Measurements from ENCODE around the gene PARP3. TPM values are rescaled to one million over a fixed set of nuclear protein-coding genes. Genes with fewer than 3 reads are reported as not detected.

The PARP3 gene
- total and polyA plus RNA-seq, 9 of the 15 experiments (the other 6 are each of a cell fraction or from before 2014, with no cell fraction given) = 0.46 to 6.6 (median 4.5) TPM

DNA sequence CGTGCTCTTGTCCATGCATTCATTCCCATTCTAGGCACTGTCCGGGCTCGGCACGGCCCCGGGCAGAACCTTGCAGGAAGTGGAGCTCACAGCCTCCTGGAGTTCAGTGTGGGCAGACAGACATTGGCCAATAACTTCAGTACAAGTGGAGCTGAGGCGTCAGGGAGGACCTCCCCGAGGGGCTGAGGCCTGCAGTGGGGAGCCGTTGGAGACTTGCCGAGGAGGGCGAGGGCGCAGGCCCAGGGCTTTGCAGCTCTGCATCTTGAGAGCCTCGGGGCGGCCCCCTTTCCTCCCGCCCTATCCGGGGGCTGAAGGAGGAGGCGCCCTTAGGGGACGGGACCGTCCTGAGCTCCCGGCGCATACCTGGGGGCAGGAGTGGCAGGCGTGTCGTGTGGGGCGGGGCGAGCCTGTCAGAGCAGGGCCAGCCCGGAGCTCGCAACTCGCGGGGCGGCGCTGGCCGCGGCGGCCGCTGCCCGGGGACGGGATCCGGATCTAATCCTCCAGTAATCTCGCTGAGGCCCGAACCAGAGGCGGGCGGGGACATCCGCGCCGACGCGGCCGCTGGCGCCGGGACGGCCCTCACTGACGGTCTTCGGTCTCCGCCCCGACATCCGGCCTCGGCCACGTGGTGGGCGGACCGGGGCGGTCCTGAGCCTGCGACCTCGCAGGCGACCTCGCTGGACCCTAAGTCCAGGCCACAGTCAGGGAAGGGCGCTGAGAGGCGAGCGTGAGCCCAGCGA lies 40.8 kb downstream of the PARP3 start, which contains the start of gene ACY1 (continued):
- TF ChIP-seq, protein P1, sequence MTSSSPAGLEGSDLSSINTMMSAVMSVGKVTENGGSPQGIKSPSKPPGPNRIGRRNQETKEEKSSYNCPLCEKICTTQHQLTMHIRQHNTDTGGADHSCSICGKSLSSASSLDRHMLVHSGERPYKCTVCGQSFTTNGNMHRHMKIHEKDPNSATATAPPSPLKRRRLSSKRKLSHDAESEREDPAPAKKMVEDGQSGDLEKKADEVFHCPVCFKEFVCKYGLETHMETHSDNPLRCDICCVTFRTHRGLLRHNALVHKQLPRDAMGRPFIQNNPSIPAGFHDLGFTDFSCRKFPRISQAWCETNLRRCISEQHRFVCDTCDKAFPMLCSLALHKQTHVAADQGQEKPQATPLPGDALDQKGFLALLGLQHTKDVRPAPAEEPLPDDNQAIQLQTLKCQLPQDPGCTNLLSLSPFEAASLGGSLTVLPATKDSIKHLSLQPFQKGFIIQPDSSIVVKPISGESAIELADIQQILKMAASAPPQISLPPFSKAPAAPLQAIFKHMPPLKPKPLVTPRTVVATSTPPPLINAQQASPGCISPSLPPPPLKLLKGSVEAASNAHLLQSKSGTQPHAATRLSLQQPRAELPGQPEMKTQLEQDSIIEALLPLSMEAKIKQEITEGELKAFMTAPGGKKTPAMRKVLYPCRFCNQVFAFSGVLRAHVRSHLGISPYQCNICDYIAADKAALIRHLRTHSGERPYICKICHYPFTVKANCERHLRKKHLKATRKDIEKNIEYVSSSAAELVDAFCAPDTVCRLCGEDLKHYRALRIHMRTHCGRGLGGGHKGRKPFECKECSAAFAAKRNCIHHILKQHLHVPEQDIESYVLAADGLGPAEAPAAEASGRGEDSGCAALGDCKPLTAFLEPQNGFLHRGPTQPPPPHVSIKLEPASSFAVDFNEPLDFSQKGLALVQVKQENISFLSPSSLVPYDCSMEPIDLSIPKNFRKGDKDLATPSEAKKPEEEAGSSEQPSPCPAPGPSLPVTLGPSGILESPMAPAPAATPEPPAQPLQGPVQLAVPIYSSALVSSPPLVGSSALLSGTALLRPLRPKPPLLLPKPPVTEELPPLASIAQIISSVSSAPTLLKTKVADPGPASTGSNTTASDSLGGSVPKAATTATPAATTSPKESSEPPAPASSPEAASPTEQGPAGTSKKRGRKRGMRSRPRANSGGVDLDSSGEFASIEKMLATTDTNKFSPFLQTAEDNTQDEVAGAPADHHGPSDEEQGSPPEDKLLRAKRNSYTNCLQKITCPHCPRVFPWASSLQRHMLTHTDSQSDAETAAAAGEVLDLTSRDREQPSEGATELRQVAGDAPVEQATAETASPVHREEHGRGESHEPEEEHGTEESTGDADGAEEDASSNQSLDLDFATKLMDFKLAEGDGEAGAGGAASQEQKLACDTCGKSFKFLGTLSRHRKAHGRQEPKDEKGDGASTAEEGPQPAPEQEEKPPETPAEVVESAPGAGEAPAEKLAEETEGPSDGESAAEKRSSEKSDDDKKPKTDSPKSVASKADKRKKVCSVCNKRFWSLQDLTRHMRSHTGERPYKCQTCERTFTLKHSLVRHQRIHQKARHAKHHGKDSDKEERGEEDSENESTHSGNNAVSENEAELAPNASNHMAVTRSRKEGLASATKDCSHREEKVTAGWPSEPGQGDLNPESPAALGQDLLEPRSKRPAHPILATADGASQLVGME (CRISPR knock-in tag; IDR thresholded peaks at IDR 0.05) = no peak
- TF ChIP-seq GABPA (tag; conservative IDR thresholded peaks at IDR 0.05; ENCODE audit: low read depth) (peak; percentile 76), FOXK1 (CRISPR knock-in tag; IDR thresholded peaks at IDR 0.05; ENCODE audit: borderline replicate concordance) (no peak), POLR3A (IDR thresholded peaks at IDR 0.05; ENCODE audit: borderline replicate concordance, extremely low read depth, insufficient read depth, insufficient read length) (no peak), DIDO1 (tag; IDR thresholded peaks at IDR 0.05; ENCODE audit: low read depth) (no peak), CBX8 (IDR thresholded peaks at IDR 0.05; ENCODE audit: borderline replicate concordance, extremely low read depth, low read depth, low read length, poor library complexity, severe bottlenecking) (no peak), YY1 (IDR thresholded peaks at IDR 0.05; ENCODE audit: borderline replicate concordance in 1 of 3, control insufficient read depth in 1 of 3, extremely low read depth in 1 of 3, insufficient read depth in 3 of 3, insufficient read length in 1 of 3, insufficient replicate concordance in 2 of 3, low read depth in 1 of 3, low read length in 2 of 3) (peak in 2 of 3 experiments; percentile 31 to 47), FOSL1 (tag; conservative IDR thresholded peaks at IDR 0.05) (0 out of 2 replicates have a peak, but pooled peaks have one; percentile 40), RFX5 (IDR thresholded peaks at IDR 0.05; ENCODE audit: low read depth, low read length) (no peak), ZNF140 (CRISPR knock-in tag; IDR thresholded peaks at IDR 0.05) (no peak), KLF16 (IDR thresholded peaks at IDR 0.05) (peak; percentile 27; the same call in 1 of the 2 replicates), ARHGAP35 (IDR thresholded peaks at IDR 0.05; ENCODE audit: partially characterized antibody) (no peak), KLF1 (tag; IDR thresholded peaks at IDR 0.05) (peak; percentile 58), MTA1 (IDR thresholded peaks at IDR 0.05; ENCODE audit: borderline replicate concordance) (no peak), GTF2B (IDR thresholded peaks at IDR 0.05; ENCODE audit: extremely low read depth, insufficient read length) (no peak), SIX5 (IDR thresholded peaks at IDR 0.05; ENCODE audit: borderline replicate concordance in 1 of 2, insufficient read depth in 1 of 2, low read depth in 1 of 2, low read length in 2 of 2) (no peak), ATF4 (CRISPR knock-in tag; IDR thresholded peaks at IDR 0.05) (no peak), ZNF780A (CRISPR knock-in tag; IDR thresholded peaks at IDR 0.05) (no peak), TSC22D4 (tag; IDR thresholded peaks at IDR 0.05) (no peak)
